H1 (cell line): ENCODE data around the gene KPNA1.

Source experiments
- POLR2AphosphoS5 ChIP-seq: IDR thresholded peaks from 2 replicates; pipeline ENCODE4 v1.6.1; 2011; ENCODE audit warnings: low read depth, low read length
- TF ChIP-seq, protein P1 (sequence below), 3 experiments: IDR thresholded peaks; 1 replicate in 2 of 3; 2 replicates in 1 of 3; pipeline versions ENCODE4 v1.5.1 to v1.6.1; 2011; ENCODE audit warnings: low read length in 3 of 3, mild to moderate bottlenecking in 3 of 3, inconsistent platforms in 2 of 3, low read depth in 1 of 3, moderate library complexity in 1 of 3; ENCODE audit not compliant: insufficient read depth in 1 of 3; ENCODE audit errors: control extremely low read depth in 1 of 3
- TF ChIP-seq, protein P2 (sequence below): IDR thresholded peaks from 2 replicates; pipeline ENCODE4 v1.6.1; 2012; ENCODE audit warnings: inconsistent platforms
- TF ChIP-seq, protein P3 (sequence below): IDR thresholded peaks from 2 replicates; pipeline ENCODE4 v1.6.1; 2011; ENCODE audit warnings: low read depth, mild to moderate bottlenecking, low read length; ENCODE audit not compliant: insufficient read depth

DNA sequence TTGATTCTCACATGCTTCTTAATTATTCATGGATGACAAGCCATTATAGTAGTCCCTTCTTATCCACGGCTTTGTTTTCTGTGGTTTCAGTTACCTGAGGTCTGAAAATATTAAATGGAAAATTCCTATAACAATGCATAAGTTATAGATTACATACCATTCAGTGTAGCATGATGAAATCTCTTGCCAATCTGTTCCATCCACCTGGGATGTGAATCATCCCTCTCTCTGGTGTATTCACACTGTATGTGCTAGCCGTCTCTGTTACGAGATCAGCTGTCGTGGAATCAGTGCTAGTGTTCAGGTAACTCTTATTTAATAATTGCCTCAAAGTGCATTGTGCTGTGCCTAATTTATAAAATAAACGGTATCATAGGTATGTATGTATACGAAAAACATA lies 104.1 kb downstream of the KPNA1 start:
- TF ChIP-seq, protein P1, sequence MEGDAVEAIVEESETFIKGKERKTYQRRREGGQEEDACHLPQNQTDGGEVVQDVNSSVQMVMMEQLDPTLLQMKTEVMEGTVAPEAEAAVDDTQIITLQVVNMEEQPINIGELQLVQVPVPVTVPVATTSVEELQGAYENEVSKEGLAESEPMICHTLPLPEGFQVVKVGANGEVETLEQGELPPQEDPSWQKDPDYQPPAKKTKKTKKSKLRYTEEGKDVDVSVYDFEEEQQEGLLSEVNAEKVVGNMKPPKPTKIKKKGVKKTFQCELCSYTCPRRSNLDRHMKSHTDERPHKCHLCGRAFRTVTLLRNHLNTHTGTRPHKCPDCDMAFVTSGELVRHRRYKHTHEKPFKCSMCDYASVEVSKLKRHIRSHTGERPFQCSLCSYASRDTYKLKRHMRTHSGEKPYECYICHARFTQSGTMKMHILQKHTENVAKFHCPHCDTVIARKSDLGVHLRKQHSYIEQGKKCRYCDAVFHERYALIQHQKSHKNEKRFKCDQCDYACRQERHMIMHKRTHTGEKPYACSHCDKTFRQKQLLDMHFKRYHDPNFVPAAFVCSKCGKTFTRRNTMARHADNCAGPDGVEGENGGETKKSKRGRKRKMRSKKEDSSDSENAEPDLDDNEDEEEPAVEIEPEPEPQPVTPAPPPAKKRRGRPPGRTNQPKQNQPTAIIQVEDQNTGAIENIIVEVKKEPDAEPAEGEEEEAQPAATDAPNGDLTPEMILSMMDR (IDR thresholded peaks at IDR 0.05; ENCODE audit: control extremely low read depth in 1 of 3, insufficient read depth in 1 of 3, low read depth in 1 of 3, low read length in 3 of 3) = no peak
- TF ChIP-seq, protein P2, sequence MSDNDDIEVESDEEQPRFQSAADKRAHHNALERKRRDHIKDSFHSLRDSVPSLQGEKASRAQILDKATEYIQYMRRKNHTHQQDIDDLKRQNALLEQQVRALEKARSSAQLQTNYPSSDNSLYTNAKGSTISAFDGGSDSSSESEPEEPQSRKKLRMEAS = no peak
- no peak for TF ChIP-seq POLR2AphosphoS5
- TF ChIP-seq, protein P3, sequence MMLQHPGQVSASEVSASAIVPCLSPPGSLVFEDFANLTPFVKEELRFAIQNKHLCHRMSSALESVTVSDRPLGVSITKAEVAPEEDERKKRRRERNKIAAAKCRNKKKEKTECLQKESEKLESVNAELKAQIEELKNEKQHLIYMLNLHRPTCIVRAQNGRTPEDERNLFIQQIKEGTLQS = no peak
